Immature natural killer cell (primary cell): ENCODE results near the gene PDE4D. TPM values are rescaled to one million over a fixed set of nuclear protein-coding genes. Genes with fewer than 3 reads are reported as not detected.

ENCODE experiments used
- DNase-seq, 3 donors: peaks; one replicate each; pipeline ENCODE4 v3.0.0; 2022; ENCODE audit warnings: mixed read lengths in 1 of 3
- H3K27ac Mint-ChIP-seq, 6 donors: one replicate each; pipeline ENCODE4 v1.8.0; 2020; ENCODE audit warnings: mixed read lengths in 6 of 6, mild to moderate bottlenecking in 5 of 6, inconsistent platforms in 4 of 6, moderate library complexity in 3 of 6
- H3K27me3 Mint-ChIP-seq, 3 donors: one replicate each; pipeline ENCODE4 v1.8.0; 2020 to 2021; ENCODE audit warnings: low read depth in 3 of 3, mild to moderate bottlenecking in 3 of 3, mixed read lengths in 3 of 3, moderate library complexity in 3 of 3, inconsistent platforms in 1 of 3
- H3K36me3 Mint-ChIP-seq, 3 donors: one replicate each; pipeline ENCODE4 v1.8.0; 2020; ENCODE audit warnings: mixed read lengths in 3 of 3, inconsistent platforms in 2 of 3, mild to moderate bottlenecking in 2 of 3
- H3K4me1 Mint-ChIP-seq, 2 donors: one replicate each; pipeline ENCODE4 v1.8.0; 2020; ENCODE audit warnings: inconsistent platforms in 2 of 2, mild to moderate bottlenecking in 2 of 2, mixed read lengths in 2 of 2, moderate library complexity in 1 of 2
- H3K4me3 Mint-ChIP-seq, 5 donors: one replicate each; pipeline ENCODE4 v1.8.0; 2020; ENCODE audit warnings: mild to moderate bottlenecking in 5 of 5, mixed read lengths in 5 of 5, inconsistent platforms in 3 of 5, moderate library complexity in 3 of 5
- H3K9me3 Mint-ChIP-seq, 6 donors: one replicate each; pipeline ENCODE4 v1.8.0; 2020; ENCODE audit warnings: mild to moderate bottlenecking in 6 of 6, mixed read lengths in 6 of 6, inconsistent platforms in 4 of 6, moderate library complexity in 3 of 6
- polyA plus RNA-seq, 3 donors: library from polyadenylated mRNA; unstranded; fragments of 300-500 nt; fragmentation: Illumina TruSeq; gene quantifications; one replicate each; pipeline ENCODE4 v1.2.3, GENCODE V29; 2021

The PDE4D gene
- polyA plus RNA-seq, 3 donors from 2014 or later = 10.7 to 15.4 (median 12.6) TPM

GRCh38 chr5:59285300-59286016 is 608.1 kb downstream of the PDE4D start:
- H3K36me3 Mint-ChIP-seq = peaks cover 0 to 3% (median 0%) of the 10 kb centered on the region in 3 donors
- H3K27me3 Mint-ChIP-seq = peaks cover 1 to 5% (median 2%) of the 10 kb centered on the region in 3 donors
- no peak overlapping the region for H3K27ac Mint-ChIP-seq
- no peaks in the 10 kb centered on the region for H3K9me3 Mint-ChIP-seq
- H3K4me1 Mint-ChIP-seq = peaks cover 0 to 8% of the 10 kb centered on the region in 2 donors
- no peak for DNase-seq
- no peak overlapping the region for H3K4me3 Mint-ChIP-seq

DNA sequence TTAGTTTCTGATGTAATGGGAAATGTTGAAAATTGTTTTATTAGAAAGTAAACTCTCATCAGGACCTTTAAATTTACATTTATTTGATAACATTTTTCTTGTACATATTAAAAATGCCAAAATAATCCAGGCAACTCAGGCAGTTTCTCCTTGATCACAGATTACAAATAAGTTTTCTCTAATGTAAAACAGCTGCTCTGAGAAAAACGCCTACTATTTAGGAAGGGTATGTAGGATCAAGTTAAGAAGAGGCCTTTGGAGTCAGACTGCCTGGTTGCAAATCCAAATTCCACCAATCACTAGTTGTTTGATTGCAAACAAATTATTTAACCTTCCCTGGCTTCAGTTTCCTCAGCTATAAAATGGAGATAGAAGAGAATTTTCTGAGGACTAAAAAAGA is 610.8 kb downstream of the PDE4D start:
- Mint-ChIP-seq H3K36me3 (peaks cover 0 to 3% (median 0%) of the 10 kb centered on the region in 3 donors), H3K4me3 (no peak overlapping the region), H3K27ac (no peak overlapping the region), H3K4me1 (peaks cover 0 to 8% of the 10 kb centered on the region in 2 donors), H3K27me3 (peaks cover 2 to 8% (median 2%) of the 10 kb centered on the region in 3 donors), H3K9me3 (no peaks in the 10 kb centered on the region)
- no peak for DNase-seq

DNA sequence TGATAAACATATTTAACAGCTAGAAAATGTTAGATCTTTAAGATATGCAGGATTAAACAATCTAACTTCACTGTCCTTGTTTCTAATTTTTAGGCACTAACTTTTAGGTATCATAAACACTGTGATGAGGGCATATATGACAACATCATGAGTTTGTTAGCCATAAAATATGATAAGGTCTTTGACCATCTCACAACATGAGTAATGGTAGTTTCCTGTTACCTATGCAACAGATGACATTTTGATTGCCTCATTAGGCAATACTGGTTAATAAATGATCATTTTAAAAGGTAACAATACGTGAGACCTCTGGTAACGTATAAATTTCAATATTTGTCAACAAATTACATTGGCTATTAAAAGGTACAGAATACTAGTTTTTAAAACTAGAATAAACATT is 613.5 kb downstream of the PDE4D start:
- Mint-ChIP-seq H3K4me1 (peaks cover 12 to 17% of the 10 kb centered on the region in 2 donors), H3K27ac (no peak overlapping the region)

GRCh38 chr5:59276917-59277372 is 616.6 kb downstream of the PDE4D start:
- no peaks in the 10 kb centered on the region for H3K36me3 Mint-ChIP-seq
- H3K9me3 Mint-ChIP-seq = no peaks in the 10 kb centered on the region
- peaks cover 11 to 14% of the 10 kb centered on the region in 2 donors for H3K4me1 Mint-ChIP-seq
- H3K27ac Mint-ChIP-seq = no peak overlapping the region
- no peak for DNase-seq
- H3K4me3 Mint-ChIP-seq = peak overlapping the region in 1 of 5 donors; percentile 12
- peaks cover 2 to 15% (median 4%) of the 10 kb centered on the region in 3 donors for H3K27me3 Mint-ChIP-seq

More for the DNA sequence above, 613.5 kb downstream of the PDE4D start:
- H3K27me3 Mint-ChIP-seq = peaks cover 2 to 11% (median 6%) of the 10 kb centered on the region in 3 donors
- no peak overlapping the region for H3K4me3 Mint-ChIP-seq
- no peaks in the 10 kb centered on the region for H3K36me3 Mint-ChIP-seq
- no peak for DNase-seq
- H3K9me3 Mint-ChIP-seq = no peaks in the 10 kb centered on the region

GRCh38 chr5:59276325-59276675 is 617.2 kb downstream of the PDE4D start:
- H3K9me3 Mint-ChIP-seq = no peaks in the 10 kb centered on the region
- H3K4me1 Mint-ChIP-seq = peaks cover 11 to 14% of the 10 kb centered on the region in 2 donors
- no peak overlapping the region for H3K27ac Mint-ChIP-seq
- DNase-seq = no peak
- peak overlapping the region in 2 of 5 donors; percentile 82 to 89 for H3K4me3 Mint-ChIP-seq
- H3K36me3 Mint-ChIP-seq = no peaks in the 10 kb centered on the region
- H3K27me3 Mint-ChIP-seq = peaks cover 2 to 15% (median 4%) of the 10 kb centered on the region in 3 donors

DNA sequence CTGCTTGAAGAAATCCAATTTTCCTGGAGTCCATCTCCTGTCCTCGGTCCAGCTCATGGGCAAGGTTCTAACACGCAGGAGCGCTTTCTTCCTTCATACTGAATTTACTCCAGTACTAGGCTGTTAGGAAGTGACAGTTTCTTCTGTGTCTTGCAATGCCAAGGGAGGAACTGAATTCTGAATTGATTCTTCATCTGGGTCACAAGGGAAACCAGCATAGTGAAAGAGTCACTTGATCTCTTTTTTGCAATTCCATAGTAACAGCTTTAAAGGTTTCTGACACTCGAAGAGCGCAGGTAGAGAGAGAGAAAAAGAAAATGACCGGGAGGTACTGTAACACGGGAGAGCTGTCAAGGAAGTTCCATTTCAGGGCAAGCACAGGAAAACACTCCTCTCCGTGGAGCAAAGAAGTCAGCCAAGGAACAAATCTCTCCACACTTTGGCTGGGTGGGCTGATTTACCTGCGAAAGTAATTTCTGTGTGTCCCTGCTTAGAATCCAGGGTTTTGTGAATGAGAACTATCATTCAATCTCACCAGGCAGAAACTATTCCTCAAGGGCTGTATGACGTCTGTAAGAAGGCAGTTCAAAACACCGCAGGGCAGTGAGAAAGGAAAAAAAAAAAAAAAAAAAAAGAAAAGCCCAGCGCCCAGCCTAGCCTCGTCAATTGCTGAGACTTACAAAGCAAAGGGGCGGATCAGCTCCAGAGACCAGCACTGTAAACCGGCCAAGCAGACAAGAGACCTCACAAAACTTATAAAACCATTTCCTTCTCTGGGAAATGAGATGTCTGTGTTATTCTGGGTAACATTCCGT is 617.8 kb downstream of the PDE4D start:
- DNase-seq = no peak
- Mint-ChIP-seq H3K36me3 (no peaks in the 10 kb centered on the region), H3K4me3 (peak overlapping the region; percentile 59 to 89 (median 82)), H3K9me3 (no peaks in the 10 kb centered on the region), H3K27ac (peak overlapping the region in 3 of 6 donors; percentile 15 to 52 (median 36)), H3K27me3 (peaks cover 2 to 15% (median 4%) of the 10 kb centered on the region in 3 donors), H3K4me1 (peaks cover 11 to 14% of the 10 kb centered on the region in 2 donors)

GRCh38 chr5:59275170-59275509 is 618.4 kb downstream of the PDE4D start:
- Mint-ChIP-seq H3K36me3 (no peaks in the 10 kb centered on the region), H3K27ac (peak overlapping the region in 1 of 6 donors; percentile 36), H3K4me1 (peaks cover 11 to 14% of the 10 kb centered on the region in 2 donors)

GRCh38 chr5:59274106-59274636 is 619.4 kb downstream of the PDE4D start:
- Mint-ChIP-seq H3K27ac (no peak overlapping the region), H3K9me3 (no peaks in the 10 kb centered on the region)

More at GRCh38 chr5:59275170-59275509, 618.4 kb downstream of the PDE4D start:
- H3K9me3 Mint-ChIP-seq = no peaks in the 10 kb centered on the region
- no peak for DNase-seq
- peaks cover 2 to 15% (median 4%) of the 10 kb centered on the region in 3 donors for H3K27me3 Mint-ChIP-seq
- peak overlapping the region in 4 of 5 donors; percentile 59 to 89 (median 78) for H3K4me3 Mint-ChIP-seq

GRCh38 chr5:59272809-59273427 is 620.6 kb downstream of the PDE4D start:
- H3K4me3 Mint-ChIP-seq = no peak overlapping the region
- peaks cover 11 to 14% of the 10 kb centered on the region in 2 donors for H3K4me1 Mint-ChIP-seq
- H3K9me3 Mint-ChIP-seq = no peaks in the 10 kb centered on the region

More at GRCh38 chr5:59274106-59274636, 619.4 kb downstream of the PDE4D start:
- no peak overlapping the region for H3K4me3 Mint-ChIP-seq
- H3K4me1 Mint-ChIP-seq = peaks cover 11 to 14% of the 10 kb centered on the region in 2 donors
- DNase-seq = no peak
- H3K27me3 Mint-ChIP-seq = peaks cover 2 to 13% (median 4%) of the 10 kb centered on the region in 3 donors
- no peaks in the 10 kb centered on the region for H3K36me3 Mint-ChIP-seq

GRCh38 chr5:59268756-59269415 is 624.6 kb downstream of the PDE4D start:
- Mint-ChIP-seq H3K27me3 (peaks cover 0 to 3% (median 0%) of the 10 kb centered on the region in 3 donors), H3K27ac (no peak overlapping the region), H3K4me1 (no peaks in the 10 kb centered on the region)

More at GRCh38 chr5:59272809-59273427, 620.6 kb downstream of the PDE4D start:
- DNase-seq = no peak
- Mint-ChIP-seq H3K27me3 (peaks cover 0 to 13% (median 4%) of the 10 kb centered on the region in 3 donors), H3K27ac (no peak overlapping the region), H3K36me3 (no peaks in the 10 kb centered on the region)

GRCh38 chr5:59267033-59267432 is 626.5 kb downstream of the PDE4D start:
- H3K27ac Mint-ChIP-seq = no peak overlapping the region
- H3K4me3 Mint-ChIP-seq = no peak overlapping the region
- peaks cover 0 to 3% (median 0%) of the 10 kb centered on the region in 6 donors for H3K9me3 Mint-ChIP-seq
- no peak for DNase-seq
- no peaks in the 10 kb centered on the region for H3K4me1 Mint-ChIP-seq
- no peaks in the 10 kb centered on the region for H3K36me3 Mint-ChIP-seq
- peaks cover 0 to 3% (median 0%) of the 10 kb centered on the region in 3 donors for H3K27me3 Mint-ChIP-seq

More at GRCh38 chr5:59268756-59269415, 624.6 kb downstream of the PDE4D start:
- no peak for DNase-seq
- H3K9me3 Mint-ChIP-seq = peaks cover 0 to 3% (median 0%) of the 10 kb centered on the region in 6 donors
- no peaks in the 10 kb centered on the region for H3K36me3 Mint-ChIP-seq
- H3K4me3 Mint-ChIP-seq = no peak overlapping the region

GRCh38 chr5:59266410-59266809 is 627.1 kb downstream of the PDE4D start:
- DNase-seq = no peak
- Mint-ChIP-seq H3K27ac (no peak overlapping the region), H3K27me3 (peaks cover 0 to 3% (median 0%) of the 10 kb centered on the region in 3 donors), H3K4me3 (no peak overlapping the region), H3K4me1 (no peaks in the 10 kb centered on the region), H3K9me3 (peaks cover 0 to 3% (median 0%) of the 10 kb centered on the region in 6 donors), H3K36me3 (no peaks in the 10 kb centered on the region)
